Thymus (tissue), 11 donors: ENCODE measurements around the gene ITGB3. TPM values are rescaled to one million over a fixed set of nuclear protein-coding genes. Genes with fewer than 3 reads are reported as not detected.

Experiments
- DNase-seq, 9 donors: peaks; one replicate each; pipeline ENCODE4 v3.0.0-alpha.2; 2013; ENCODE audit warnings: low spot score in 9 of 9, low read depth in 6 of 9, missing footprints in 1 of 9
- H3K27ac ChIP-seq, 2 donors: one replicate each; pipeline ENCODE4 v1.5.1; 2013; ENCODE audit warnings: control low read depth in 1 of 2, low read depth in 1 of 2, low read length in 1 of 2, mild to moderate bottlenecking in 1 of 2, moderate library complexity in 1 of 2
- H3K27me3 ChIP-seq, 2 donors: one replicate each; pipeline ENCODE4 v1.5.1; 2013; ENCODE audit warnings: low read length in 1 of 2; ENCODE audit not compliant: control insufficient read depth in 2 of 2, insufficient read depth in 1 of 2
- H3K36me3 ChIP-seq, 2 donors: one replicate each; pipeline ENCODE4 v1.5.1; 2013; ENCODE audit warnings: low read length in 1 of 2, mild to moderate bottlenecking in 1 of 2, moderate library complexity in 1 of 2; ENCODE audit not compliant: control insufficient read depth in 2 of 2, insufficient read depth in 2 of 2
- H3K4me1 ChIP-seq, 2 donors: one replicate each; pipeline ENCODE4 v1.5.1; 2013; ENCODE audit warnings: low read length in 2 of 2; ENCODE audit not compliant: control insufficient read depth in 2 of 2, insufficient read depth in 2 of 2
- H3K4me3 ChIP-seq, 2 donors: one replicate each; pipeline ENCODE4 v1.5.1; 2013; ENCODE audit warnings: low read length in 2 of 2, control low read depth in 1 of 2, mild to moderate bottlenecking in 1 of 2
- H3K9me3 ChIP-seq, 2 donors: one replicate each; pipeline ENCODE4 v1.5.1; 2013; ENCODE audit warnings: low read length in 1 of 2, mild to moderate bottlenecking in 1 of 2; ENCODE audit not compliant: control insufficient read depth in 2 of 2, insufficient read depth in 1 of 2
- WGBS: extraction: QIAGEN DNeasy Blood & Tissue Kit; methylation state at CpG from one replicate; pipeline ENCODE4 v1.1.7; 2013; 5-methylcytosine and 5-hydroxymethylcytosine counted together
- polyA plus RNA-seq: library from polyadenylated mRNA; stranded (reverse); fragments of 200-250 nt; gene quantifications from one replicate; pipeline ENCODE4 v1.2.3, GENCODE V29; 2013
- total RNA-seq: library from RNA; stranded (reverse); fragments of 120-200 nt; gene quantifications from one replicate; pipeline ENCODE4 v1.2.4, GENCODE V29; 2013
- donor health status: healthy.

ITGB3 gene
- total and polyA plus RNA-seq, 2 donors, result 0.52 to 1.7 TPM

DNA sequence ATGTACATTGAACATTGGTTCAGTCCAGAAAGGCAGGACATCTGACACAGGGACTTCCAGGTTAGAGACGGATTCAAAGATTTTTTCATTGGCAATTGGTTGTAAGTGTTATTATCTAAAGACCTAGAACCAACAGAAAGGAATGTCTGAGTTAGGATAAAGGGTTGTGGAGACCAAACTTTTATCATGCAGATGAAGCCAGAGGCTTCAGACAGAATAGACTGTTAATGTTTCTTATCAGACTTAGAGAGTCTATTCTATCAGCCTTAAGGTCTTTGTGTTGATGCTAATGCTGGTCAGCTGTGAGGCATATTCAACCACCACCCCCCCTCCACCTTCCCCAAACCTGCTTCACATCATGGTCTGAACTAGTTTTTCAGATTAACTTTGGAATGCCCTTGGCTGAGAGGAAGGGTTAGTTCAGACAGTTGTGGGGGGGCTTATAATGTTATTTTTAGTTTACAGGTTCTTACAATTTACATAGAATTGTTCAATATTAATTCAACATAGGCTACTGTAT, 2.1 kb upstream of the ITGB3 start:
- 94% methylated on average over 1 of the region's 1 CpG for WGBS
- Histone ChIP-seq H3K27ac (no peak overlapping the region), H3K4me1 (peaks cover 2 to 10% of the 10 kb centered on the region in 2 donors), H3K27me3 (peaks cover 29 to 45% of the 10 kb centered on the region in 2 donors), H3K36me3 (no peaks in the 10 kb centered on the region), H3K9me3 (no peaks in the 10 kb centered on the region), H3K4me3 (no peak overlapping the region)
- no peak for DNase-seq

DNA sequence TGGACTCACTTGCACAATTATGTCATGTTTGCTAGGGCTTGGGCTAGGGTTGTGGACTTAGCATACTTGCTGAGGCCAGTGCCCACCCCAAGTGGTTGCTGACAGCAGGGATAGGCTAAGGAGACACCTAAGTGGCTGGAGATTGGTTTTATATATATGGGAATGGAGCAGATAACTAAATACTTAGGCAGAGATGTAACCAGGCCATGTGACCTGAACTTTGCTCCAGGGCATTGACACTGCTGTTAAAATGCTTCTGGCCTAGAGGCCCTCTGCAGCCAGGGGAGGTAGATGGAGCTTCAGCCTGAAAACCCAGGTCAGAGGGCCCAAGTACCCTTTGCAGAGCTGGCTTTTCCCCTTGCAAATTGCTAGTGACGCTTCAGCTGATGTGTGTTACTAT, 1.4 kb upstream of the ITGB3 start:
- DNase-seq, result no peak
- no peaks in the 10 kb centered on the region for H3K36me3 ChIP-seq
- H3K27me3 ChIP-seq, result peaks cover 34 to 53% of the 10 kb centered on the region in 2 donors
- WGBS, result 100% methylated on average over 1 of the region's 1 CpG
- no peak overlapping the region for H3K4me3 ChIP-seq
- no peaks in the 10 kb centered on the region for H3K9me3 ChIP-seq
- H3K27ac ChIP-seq, result no peak overlapping the region
- peaks cover 2 to 10% of the 10 kb centered on the region in 2 donors for H3K4me1 ChIP-seq

DNA sequence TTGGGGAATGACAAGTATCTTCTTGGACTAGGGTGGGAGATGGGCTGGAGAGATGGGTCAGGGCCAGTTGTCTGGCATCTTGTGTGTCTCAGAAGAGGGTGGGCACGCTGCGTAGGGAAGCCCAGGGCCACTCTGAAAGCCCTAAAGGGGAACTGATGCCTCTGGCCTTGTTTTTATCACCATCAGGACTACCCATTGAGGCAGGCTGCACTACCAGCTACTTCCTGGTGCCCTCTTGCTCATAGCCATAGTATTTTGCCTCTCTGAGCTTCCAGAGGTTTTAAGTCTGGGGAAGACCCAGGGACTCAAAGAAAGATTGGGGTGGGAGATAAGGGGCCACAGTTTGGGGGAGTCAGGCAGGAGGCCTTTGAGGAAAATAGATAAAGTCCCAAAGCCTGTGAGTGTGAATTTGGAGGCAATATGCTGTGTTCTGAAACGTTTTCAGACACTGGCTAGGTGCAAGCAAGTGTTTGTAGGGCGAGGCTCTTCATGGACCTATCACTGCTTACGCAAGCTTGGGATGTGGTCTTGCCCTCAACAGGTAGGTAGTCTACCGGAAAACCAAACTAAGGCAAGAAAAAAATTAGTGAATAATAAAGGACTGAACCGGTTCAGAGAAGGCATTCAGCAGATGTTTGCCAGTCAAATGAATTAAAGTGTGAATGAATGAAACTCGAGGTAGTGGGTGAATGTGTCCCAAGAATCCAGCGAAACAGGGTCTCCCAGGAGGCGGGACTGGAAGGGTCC, 688 bp upstream of the ITGB3 start:
- peaks cover 2 to 10% of the 10 kb centered on the region in 2 donors for H3K4me1 ChIP-seq
- 79% methylated on average over 10 of the region's 10 CpGs for WGBS
- DNase-seq, result no peak
- no peak overlapping the region for H3K27ac ChIP-seq
- H3K4me3 ChIP-seq, result no peak overlapping the region
- no peaks in the 10 kb centered on the region for H3K9me3 ChIP-seq
- no peaks in the 10 kb centered on the region for H3K36me3 ChIP-seq
- peaks cover 34 to 60% of the 10 kb centered on the region in 2 donors for H3K27me3 ChIP-seq

DNA sequence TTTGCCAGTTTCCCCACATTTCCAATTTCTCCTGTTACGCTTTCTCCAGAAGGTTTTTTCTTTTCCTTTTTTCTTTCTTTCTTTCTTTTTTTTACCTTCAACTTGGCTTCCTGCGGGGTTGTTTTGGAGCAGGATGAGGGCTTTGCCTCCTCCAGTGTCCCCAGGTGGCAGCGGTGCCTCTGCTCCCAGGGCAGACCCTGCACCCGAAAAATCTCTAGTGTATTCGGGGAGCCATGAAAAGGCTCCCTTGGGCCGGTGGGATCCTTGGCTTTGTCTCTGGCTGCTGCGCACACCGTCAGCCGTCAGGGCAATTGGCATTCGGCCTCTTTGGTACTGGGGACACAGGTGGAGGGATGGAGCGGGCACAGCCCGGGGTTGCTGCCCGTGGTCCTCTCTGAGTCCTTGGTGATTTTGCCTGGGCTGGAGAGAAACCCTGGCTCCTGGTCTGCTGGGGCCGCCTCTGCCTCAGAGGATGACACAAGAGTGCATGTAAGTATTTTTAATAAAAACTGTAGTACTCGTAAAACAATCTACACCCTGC, 846 bp downstream of the ITGB3 start:
- peak overlapping the region in 1 of 2 donors; percentile 41 for H3K4me3 ChIP-seq
- peaks cover 37 to 71% of the 10 kb centered on the region in 2 donors for H3K27me3 ChIP-seq
- H3K27ac ChIP-seq, result no peak overlapping the region
- no peaks in the 10 kb centered on the region for H3K9me3 ChIP-seq
- peaks cover 2 to 10% of the 10 kb centered on the region in 2 donors for H3K4me1 ChIP-seq
- 19% methylated on average over 15 of the region's 15 CpGs for WGBS
- no peaks in the 10 kb centered on the region for H3K36me3 ChIP-seq
- no peak for DNase-seq

DNA sequence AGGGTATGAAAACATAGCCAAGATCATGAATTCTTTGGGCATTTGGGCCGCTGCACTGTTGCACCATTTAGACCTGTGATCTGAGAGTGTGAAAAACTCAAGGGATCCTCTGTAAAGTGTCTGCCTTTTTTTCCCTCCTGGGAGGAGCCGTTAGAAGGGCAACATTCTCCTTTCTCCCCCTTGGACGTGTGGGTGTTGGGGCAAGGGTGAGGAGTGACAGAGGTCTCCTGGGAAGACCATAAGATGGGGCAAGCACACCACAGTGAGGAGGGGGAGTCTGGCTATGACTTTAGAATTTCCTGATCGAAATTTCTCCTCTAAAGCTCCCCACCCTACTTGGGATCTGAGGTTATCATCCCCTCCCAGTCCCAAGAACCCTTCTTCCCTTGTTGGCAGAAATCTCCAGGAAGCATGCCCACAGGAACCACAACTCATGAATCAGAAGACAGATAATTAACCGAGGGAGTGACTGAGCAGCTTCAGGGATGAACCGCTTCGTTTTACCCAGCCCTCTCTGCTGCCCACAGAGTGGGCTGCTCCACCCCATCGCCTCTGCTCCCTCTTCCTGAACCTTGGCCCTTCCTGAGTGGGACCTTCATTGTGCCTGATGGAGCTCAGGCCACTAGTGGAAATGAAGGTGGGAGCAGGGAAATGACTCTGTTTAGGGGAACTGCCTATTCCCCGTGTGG, 4.2 kb downstream of the ITGB3 start:
- no peaks in the 10 kb centered on the region for H3K36me3 ChIP-seq
- H3K9me3 ChIP-seq, result no peaks in the 10 kb centered on the region
- H3K27me3 ChIP-seq, result peaks cover 32 to 80% of the 10 kb centered on the region in 2 donors
- WGBS, result 12% methylated on average over 9 of the region's 9 CpGs
- DNase-seq, result no peak
- H3K4me3 ChIP-seq, result no peak overlapping the region
- no peak overlapping the region for H3K27ac ChIP-seq
- H3K4me1 ChIP-seq, result peaks cover 2 to 10% of the 10 kb centered on the region in 2 donors

DNA sequence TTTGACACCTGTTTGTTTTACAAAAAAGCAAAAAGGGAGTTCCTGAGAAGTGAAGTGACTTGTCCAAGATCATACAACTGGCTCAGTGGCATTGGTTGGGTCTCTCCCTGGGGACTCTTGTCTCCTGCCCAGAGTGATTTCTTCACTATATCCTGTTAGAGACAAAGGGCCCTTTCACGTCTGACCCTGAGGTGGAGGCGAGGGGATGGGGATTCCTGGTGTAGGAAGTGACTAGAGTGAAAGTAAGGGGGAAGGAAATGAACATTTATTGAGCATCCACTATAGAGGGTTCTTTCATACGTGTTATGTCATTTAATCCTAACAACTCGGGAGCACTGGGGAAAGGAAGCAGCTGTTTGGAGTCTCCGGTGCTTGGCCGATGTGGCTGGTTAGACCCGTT, 9.0 kb downstream of the ITGB3 start:
- WGBS, result 86% methylated on average over 7 of the region's 7 CpGs
- Histone ChIP-seq H3K27ac (no peak overlapping the region), H3K9me3 (no peaks in the 10 kb centered on the region), H3K36me3 (no peaks in the 10 kb centered on the region), H3K4me3 (no peak overlapping the region), H3K27me3 (peaks cover 2 to 32% of the 10 kb centered on the region in 2 donors), H3K4me1 (no peaks in the 10 kb centered on the region)
- no peak for DNase-seq

DNA sequence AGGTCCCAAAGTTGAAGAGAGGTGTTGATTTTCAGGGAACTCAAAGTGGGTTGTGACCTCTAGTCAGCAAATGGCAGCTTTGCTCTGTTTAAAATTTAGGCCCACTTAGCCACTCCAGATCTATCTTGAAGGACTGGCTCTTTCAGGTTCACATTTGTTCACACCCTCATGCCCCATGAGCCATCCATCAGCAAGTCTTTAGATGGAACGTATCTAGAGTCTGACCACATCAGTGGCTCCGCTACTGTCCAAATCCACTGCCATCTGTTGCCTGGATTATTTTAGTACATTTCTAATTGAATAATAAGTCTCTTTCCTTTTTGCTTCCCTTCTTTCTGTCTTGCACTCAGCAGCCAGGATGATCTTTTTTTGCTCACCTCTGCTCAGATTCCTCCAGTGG, 10.5 kb downstream of the ITGB3 start:
- no peak for DNase-seq
- peaks cover 0 to 19% of the 10 kb centered on the region in 2 donors for H3K27me3 ChIP-seq
- H3K27ac ChIP-seq, result no peak overlapping the region
- no peaks in the 10 kb centered on the region for H3K36me3 ChIP-seq
- WGBS, result 95% methylated on average over 2 of the region's 2 CpGs
- H3K4me3 ChIP-seq, result no peak overlapping the region
- H3K9me3 ChIP-seq, result peaks cover 0 to 6% of the 10 kb centered on the region in 2 donors
- no peaks in the 10 kb centered on the region for H3K4me1 ChIP-seq

DNA sequence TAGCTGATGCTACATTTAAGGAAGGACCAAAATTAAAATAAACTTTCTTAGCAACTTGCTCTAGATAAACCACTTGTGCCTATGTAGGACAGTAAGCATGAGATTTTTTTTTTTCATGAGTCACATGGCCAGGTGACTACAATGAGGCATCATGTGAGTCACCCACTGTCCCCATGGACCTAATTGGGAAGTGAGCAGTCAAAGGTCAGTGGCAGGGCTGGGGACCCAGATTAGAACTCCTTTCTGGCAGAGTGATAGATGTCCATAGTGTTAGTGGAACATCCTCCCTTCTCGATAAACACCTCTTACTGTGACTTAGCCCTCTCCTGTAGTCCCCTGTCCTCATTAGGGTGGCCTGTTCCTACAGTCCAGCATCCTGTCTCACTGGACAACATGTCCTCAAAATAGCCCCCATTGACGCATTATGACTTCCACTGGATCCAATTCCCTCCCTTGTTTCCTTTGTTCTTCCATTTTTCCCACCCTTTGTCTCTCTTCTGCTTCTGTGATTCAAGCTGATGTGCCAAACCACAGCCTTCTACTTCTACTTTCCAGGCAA, 12.4 kb downstream of the ITGB3 start:
- no peaks in the 10 kb centered on the region for H3K36me3 ChIP-seq
- H3K4me3 ChIP-seq, result no peak overlapping the region
- no peaks in the 10 kb centered on the region for H3K4me1 ChIP-seq
- peaks cover 0 to 10% of the 10 kb centered on the region in 2 donors for H3K27me3 ChIP-seq
- no peak for DNase-seq
- H3K27ac ChIP-seq, result no peak overlapping the region
- WGBS, result 93% methylated on average over 2 of the region's 2 CpGs
- H3K9me3 ChIP-seq, result peaks cover 0 to 6% of the 10 kb centered on the region in 2 donors

DNA sequence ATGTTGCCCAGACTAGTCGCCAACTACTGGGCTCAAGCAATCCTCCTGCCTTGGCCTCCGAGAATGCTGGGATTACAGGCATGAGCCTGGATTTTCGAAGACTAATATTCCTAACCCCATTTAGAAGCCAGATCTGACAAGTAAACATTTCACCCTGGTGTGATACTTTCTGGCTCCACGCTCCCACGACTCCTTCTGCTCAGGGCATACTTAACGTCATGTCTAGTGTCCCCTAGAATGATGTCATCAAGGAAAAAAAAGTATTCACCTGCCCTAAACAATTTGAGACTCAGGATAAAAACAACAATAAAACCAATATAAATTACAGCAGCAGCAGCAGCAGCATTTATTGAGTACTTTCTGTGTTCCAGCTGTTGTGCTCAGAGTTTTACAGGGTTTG, 13.2 kb downstream of the ITGB3 start:
- WGBS, result 89% methylated on average over 6 of the region's 6 CpGs
- peaks cover 0 to 6% of the 10 kb centered on the region in 2 donors for H3K27me3 ChIP-seq
- H3K9me3 ChIP-seq, result peaks cover 0 to 6% of the 10 kb centered on the region in 2 donors
- DNase-seq, result no peak
- no peak overlapping the region for H3K4me3 ChIP-seq
- no peaks in the 10 kb centered on the region for H3K36me3 ChIP-seq
- no peaks in the 10 kb centered on the region for H3K4me1 ChIP-seq
- no peak overlapping the region for H3K27ac ChIP-seq
